Activated CD4-positive, alpha-beta memory T cell treated with anti-CD3 and anti-CD28 coated beads for 36 hours (primary cell): ENCODE measurements around the gene DCAF15. TPM values are rescaled to one million over a fixed set of nuclear protein-coding genes. Genes with fewer than 3 reads are reported as not detected.
"Not testable (repeated sequence)": the region's sequence is repeated elsewhere in the genome, so short reads cannot be mapped to it uniquely, and the experiment has no call there.

ENCODE experiments used
- CTCF ChIA-PET: fragments of 350-600 bp; sonication (Branson Sonifier 250); formaldehyde crosslinking; loops from one replicate; lab custom pipeline; 2021; ENCODE audit warnings: antibody characterized with exemption, inconsistent platforms; lab: Charles Lee
- POLR2A ChIA-PET: fragments of 350-600 bp; sonication (Branson Sonifier 250); formaldehyde crosslinking; loops from one replicate; lab custom pipeline; 2021; ENCODE audit warnings: antibody characterized with exemption; lab: Charles Lee
- DNase-seq: peaks from one replicate; pipeline ENCODE4 v3.0.0-alpha.2; 2020
- H3K27ac Mint-ChIP-seq: one replicate; pipeline ENCODE4 v1.8.0; 2021; ENCODE audit warnings: mixed read lengths
- H3K27me3 Mint-ChIP-seq: one replicate; pipeline ENCODE4 v1.8.0; 2021; ENCODE audit warnings: mixed read lengths
- H3K36me3 Mint-ChIP-seq: one replicate; pipeline ENCODE4 v1.8.0; 2021; ENCODE audit warnings: mixed read lengths
- H3K4me1 Mint-ChIP-seq: one replicate; pipeline ENCODE4 v1.8.0; 2021; ENCODE audit warnings: low read depth, mixed read lengths
- H3K4me3 Mint-ChIP-seq: one replicate; pipeline ENCODE4 v1.8.0; 2021; ENCODE audit warnings: mild to moderate bottlenecking, mixed read lengths
- H3K9me3 Mint-ChIP-seq: one replicate; pipeline ENCODE4 v1.8.0; 2021; ENCODE audit warnings: mixed read lengths
- intact Hi-C: fragments of 100-400 bp; cut with micrococcal nuclease; formaldehyde crosslinking; loops from one replicate; pipeline ENCODE4 v1.15.1; 2023
- total RNA-seq, 2 experiments: library from RNA; stranded (reverse); gene quantifications; one replicate each; pipeline ENCODE4 v1.2.3, GENCODE V29; 2021

The DCAF15 gene
- total RNA-seq, 2 experiments from 2014 or later, result 67.0 to 72.0 TPM

DNA sequence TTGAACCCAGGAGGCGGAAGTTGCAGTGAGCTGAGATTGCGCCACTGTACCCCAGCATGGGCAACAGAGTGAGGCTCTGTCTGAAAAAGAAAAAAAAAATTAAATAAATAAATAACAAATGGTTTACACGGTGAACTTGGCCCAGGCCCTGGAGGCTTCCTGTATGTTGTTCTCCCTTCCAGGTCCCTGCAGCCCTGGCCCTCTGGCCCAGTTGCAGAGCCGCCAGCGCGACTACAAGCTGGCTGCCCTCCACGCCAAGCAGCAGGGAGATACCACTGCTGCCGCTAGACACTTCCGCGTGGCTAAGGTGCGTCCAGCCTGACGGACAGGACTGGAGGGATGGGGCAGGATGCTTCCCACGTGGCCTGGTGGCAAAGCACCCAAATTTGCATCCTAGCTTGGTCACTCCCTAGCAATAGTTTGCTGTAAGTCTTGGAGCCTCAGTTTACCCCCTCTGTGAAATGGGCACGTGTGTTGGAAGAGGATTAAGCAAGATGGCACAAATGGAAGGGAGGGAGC is 34.4 kb upstream of the DCAF15 start:
- Mint-ChIP-seq H3K27ac (no peak overlapping the region), H3K4me3 (no peak overlapping the region), H3K4me1 (no peaks in the 10 kb centered on the region), H3K27me3 (no peaks in the 10 kb centered on the region), H3K9me3 (peaks cover 7% of the 10 kb centered on the region), H3K36me3 (peaks cover 29% of the 10 kb centered on the region)
- ChIA-PET CTCF (interaction anchor here (0.6 to 0.8 kb wide), 2 partner anchors 16 to 554 kb away, joined by 3 read pairs; no protein-coding TSS in a partner anchor), POLR2A (no interaction called here)
- intact Hi-C loops, result no loop called here
- DNase-seq, result no peak

DNA sequence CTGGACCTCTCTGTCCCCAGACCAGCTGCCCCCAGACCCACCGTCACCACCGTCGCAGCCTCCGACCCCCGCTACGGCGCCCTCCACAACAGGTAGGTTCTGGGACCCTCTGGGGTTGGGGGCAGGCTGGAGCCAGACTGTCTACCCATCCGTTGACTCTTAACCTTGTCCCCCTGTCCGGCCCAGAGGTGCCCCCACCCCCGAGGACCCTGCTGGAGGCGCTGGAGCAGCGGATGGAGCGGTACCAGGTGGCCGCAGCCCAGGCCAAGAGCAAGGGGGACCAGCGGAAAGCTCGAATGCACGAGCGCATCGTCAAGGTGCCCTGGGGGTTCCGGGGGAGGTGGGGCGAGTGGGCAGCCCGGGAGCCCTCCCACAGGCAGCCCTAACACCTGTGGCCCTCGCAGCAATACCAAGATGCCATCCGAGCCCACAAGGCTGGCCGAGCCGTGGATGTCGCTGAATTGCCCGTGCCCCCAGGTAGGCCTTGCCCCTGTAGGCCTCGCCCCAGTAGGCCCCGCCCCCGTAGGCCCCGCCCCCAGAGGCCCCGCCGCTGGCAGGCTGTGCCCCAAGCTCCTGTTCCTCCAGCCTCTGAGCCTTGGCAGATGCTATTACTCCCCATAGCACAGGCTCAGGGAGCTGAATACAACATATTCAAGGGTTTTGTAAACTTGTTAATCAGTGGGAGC is 33.4 kb upstream of the DCAF15 start:
- no peak for DNase-seq
- H3K27ac Mint-ChIP-seq, result no peak overlapping the region
- no peaks in the 10 kb centered on the region for H3K27me3 Mint-ChIP-seq
- ChIA-PET POLR2A (no interaction called here), CTCF (interaction anchor here (0.6 to 0.8 kb wide), 3 partner anchors 16 to 553 kb away, joined by 3 read pairs; no protein-coding TSS in a partner anchor)
- H3K9me3 Mint-ChIP-seq, result peaks cover 7% of the 10 kb centered on the region
- H3K4me3 Mint-ChIP-seq, result no peak overlapping the region
- H3K4me1 Mint-ChIP-seq, result no peaks in the 10 kb centered on the region
- intact Hi-C loops, result no loop called here
- H3K36me3 Mint-ChIP-seq, result peaks cover 31% of the 10 kb centered on the region

DNA sequence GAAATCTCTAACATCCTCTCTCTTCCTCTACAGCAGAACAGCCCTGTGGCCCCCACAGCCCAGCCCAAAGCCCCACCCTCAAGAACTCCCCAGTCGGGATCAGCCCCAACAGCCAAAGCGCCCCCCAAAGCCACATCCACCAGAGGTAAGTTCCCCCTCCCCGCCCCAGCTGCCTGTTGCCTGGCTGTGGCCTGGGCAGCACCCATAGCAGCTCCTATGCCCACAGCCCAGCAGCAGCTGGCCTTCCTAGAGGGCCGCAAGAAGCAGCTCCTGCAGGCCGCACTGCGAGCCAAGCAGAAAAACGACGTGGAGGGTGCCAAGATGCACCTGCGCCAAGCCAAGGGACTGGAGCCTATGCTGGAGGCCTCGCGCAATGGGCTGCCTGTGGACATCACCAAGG is 31.8 kb upstream of the DCAF15 start:
- H3K36me3 Mint-ChIP-seq, result peaks cover 34% of the 10 kb centered on the region
- intact Hi-C loops, result no loop called here
- H3K9me3 Mint-ChIP-seq, result peaks cover 7% of the 10 kb centered on the region
- no peak overlapping the region for H3K4me3 Mint-ChIP-seq
- no peaks in the 10 kb centered on the region for H3K27me3 Mint-ChIP-seq
- H3K4me1 Mint-ChIP-seq, result no peaks in the 10 kb centered on the region
- POLR2A ChIA-PET, result interaction anchor here (0.6 kb wide), 1 partner anchor 12 kb away, joined by 5 read pairs; no protein-coding TSS in a partner anchor
- DNase-seq, result no peak
- no peak overlapping the region for H3K27ac Mint-ChIP-seq
- CTCF ChIA-PET, result interaction anchor here (0.6 to 1.7 kb wide), 4 partner anchors 14 to 1155 kb away, joined by 3 to 4 read pairs (median 4); no protein-coding TSS in a partner anchor

DNA sequence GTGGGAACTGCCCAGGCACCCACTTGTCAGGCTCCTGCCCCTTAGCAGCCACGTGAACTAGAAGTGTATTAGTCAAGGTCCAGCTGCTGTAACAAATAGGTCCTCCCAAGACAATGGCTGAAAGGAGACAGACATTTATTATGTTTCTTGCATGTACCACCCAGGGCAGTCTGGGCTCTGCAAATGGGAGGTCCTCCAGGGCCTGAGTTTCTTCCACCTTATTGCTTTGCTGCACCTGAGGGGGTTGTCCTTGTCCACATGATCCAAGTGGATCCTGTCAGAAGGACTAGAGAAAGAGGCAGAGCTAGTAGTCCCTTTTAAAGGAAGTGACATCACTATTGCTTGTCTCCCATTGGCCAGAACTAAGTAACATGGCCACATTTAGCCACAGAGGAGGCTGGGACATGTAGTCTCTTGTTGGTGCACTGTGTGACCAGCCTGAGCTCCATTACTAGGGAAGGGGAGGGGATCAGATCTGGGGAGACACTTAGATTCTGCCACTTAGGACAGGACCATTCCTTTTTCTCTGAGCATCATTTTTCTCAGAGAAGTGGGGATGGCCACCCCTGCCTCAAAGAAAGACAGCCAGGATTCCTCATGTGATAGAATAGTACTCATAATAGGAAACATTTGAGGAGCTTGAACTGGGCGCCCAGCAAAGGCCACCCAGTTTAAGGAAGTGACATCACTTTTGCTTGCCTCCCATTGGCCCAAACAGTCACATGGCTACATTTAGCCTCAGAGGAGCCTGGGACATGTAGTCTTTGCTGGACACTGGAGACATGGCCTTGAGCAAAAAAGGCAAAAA is 31.2 kb upstream of the DCAF15 start:
- POLR2A ChIA-PET, result interaction anchor here (0.6 kb wide), 1 partner anchor 12 kb away, joined by 5 read pairs; no protein-coding TSS in a partner anchor
- Mint-ChIP-seq H3K27me3 (no peaks in the 10 kb centered on the region), H3K4me1 (no peaks in the 10 kb centered on the region), H3K27ac (peak overlapping the region; percentile 51), H3K36me3 (peaks cover 34% of the 10 kb centered on the region), H3K9me3 (peaks cover 7% of the 10 kb centered on the region), H3K4me3 (no peak overlapping the region)
- intact Hi-C loops, result no loop called here
- DNase-seq, result peak; percentile 56
- CTCF ChIA-PET, result interaction anchor here (0.6 to 1.7 kb wide), 5 partner anchors 14 to 1156 kb away, joined by 3 to 4 read pairs (median 3); partner anchors contain the start of gene MISP3

DNA sequence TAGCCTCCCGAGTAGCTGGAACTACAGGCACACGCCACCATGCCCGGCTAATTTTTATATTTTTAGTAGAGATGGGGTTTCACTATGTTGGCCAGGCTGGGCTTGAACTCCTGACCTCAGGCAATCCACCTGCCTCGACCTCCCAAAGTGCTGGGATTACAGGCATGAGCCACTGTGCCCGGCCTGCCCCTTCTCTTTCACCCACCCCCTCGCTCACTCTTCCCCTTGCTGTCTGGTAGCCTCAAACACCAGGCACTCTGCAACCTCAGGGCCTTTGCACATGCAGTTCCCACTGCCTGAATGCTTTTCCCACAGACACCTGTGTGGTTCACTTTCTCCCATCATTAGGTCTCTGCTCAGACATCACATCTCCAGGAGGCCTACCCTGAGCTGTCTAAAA is 30.2 kb upstream of the DCAF15 start:
- intact Hi-C loops, H3K27ac Mint-ChIP-seq, H3K4me1 Mint-ChIP-seq, DNase-seq, H3K4me3 Mint-ChIP-seq, H3K27me3 Mint-ChIP-seq, H3K9me3 Mint-ChIP-seq, POLR2A ChIA-PET: not testable (repeated sequence)
- CTCF ChIA-PET, result interaction anchor here (1.1 to 1.7 kb wide), 3 partner anchors 15 to 151 kb away, joined by 3 to 4 read pairs (median 3); partner anchors contain the start of gene MISP3
- peaks cover 40% of the 10 kb centered on the region for H3K36me3 Mint-ChIP-seq

DNA sequence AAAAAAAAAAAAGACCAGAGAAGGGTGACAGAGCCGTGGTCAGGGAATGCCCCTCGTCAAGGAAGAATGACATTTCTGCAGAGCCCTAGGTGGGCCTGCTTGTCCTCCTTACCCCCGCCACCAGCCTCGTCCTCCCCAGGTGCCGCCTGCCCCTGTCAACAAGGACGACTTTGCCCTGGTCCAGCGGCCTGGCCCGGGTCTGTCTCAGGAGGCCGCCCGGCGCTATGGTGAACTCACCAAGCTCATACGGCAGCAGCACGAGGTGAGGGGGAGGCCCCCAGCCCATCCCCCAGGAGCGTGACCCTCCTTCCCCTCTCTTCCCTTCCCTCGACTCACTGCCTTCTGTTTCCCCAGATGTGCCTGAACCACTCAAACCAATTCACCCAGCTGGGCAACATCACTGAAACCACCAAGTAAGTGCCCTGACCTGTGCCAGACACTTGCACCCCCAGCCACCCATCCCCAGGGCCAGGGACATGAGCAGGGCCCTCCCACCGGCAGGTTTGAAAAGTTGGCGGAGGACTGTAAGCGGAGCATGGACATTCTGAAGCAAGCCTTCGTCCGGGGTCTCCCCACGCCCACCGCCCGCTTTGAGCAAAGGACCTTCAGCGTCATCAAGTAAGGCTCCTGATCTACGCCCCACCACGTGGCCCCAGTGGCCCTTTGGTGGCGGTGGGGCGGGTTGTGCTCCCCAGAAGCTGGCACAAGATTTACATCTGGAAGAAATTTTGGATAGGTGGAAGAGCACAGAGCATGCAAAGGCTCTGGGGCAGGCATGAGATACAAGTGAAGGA is 28.9 kb upstream of the DCAF15 start:
- Mint-ChIP-seq H3K27ac (no peak overlapping the region), H3K36me3 (peaks cover 47% of the 10 kb centered on the region), H3K4me1 (no peaks in the 10 kb centered on the region), H3K9me3 (peaks cover 7% of the 10 kb centered on the region), H3K27me3 (no peaks in the 10 kb centered on the region), H3K4me3 (no peak overlapping the region)
- POLR2A ChIA-PET, result no interaction called here
- intact Hi-C loops, result no loop called here
- no peak for DNase-seq
- CTCF ChIA-PET, result interaction anchor here (1.1 to 1.5 kb wide), 2 partner anchors 125 to 136 kb away, joined by 3 to 4 read pairs; no protein-coding TSS in a partner anchor

DNA sequence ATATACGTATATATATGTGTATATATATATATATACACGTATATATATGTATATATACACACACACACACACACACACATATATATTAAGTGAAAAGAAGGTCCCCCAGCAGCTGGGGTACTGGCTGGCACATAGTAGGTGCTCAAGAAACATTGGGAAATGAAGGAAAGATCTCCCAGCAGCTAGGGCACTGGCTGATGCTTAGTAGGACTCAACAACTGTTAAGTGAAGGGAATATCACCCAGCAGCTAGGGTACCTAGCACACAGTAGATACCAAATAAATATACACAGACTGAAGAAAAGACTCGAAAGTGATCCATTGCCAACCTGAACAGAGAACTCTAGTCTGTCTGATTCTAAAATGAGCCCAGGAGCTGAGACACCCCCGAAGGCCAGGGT is 26.3 kb upstream of the DCAF15 start:
- CTCF ChIA-PET, result interaction anchor here (1.2 kb wide), 1 partner anchor 133 kb away, joined by 3 read pairs; no protein-coding TSS in a partner anchor
- no peak for DNase-seq
- H3K9me3 Mint-ChIP-seq, result peaks cover 2% of the 10 kb centered on the region
- H3K36me3 Mint-ChIP-seq, result peaks cover 39% of the 10 kb centered on the region
- H3K4me3 Mint-ChIP-seq, result no peak overlapping the region
- H3K4me1 Mint-ChIP-seq, result no peaks in the 10 kb centered on the region
- no peaks in the 10 kb centered on the region for H3K27me3 Mint-ChIP-seq
- H3K27ac Mint-ChIP-seq, result no peak overlapping the region
- POLR2A ChIA-PET, result interaction anchor here (0.6 kb wide), 1 partner anchor 10 kb away, joined by 3 read pairs; no protein-coding TSS in a partner anchor
- intact Hi-C loops, result no loop called here

DNA sequence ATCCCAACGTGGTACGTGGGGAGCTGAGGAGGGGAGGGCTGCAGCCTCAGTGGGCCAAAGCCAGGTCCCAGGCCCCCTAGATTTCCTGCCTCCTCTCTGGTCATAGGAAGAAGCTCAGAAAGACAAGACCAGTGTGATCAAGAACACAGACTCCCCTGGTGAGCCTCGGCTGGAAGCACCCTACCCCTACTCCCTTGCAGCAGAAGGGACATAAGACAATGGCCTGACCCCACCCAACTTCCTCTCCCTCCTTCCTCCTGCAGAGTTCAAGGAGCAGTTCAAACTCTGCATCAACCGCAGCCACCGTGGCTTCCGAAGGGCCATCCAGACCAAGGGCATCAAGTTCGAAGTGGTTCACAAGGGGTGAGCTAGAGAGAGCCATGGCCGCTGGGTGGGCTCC is 25.6 kb upstream of the DCAF15 start:
- H3K4me1 Mint-ChIP-seq, result no peaks in the 10 kb centered on the region
- no peaks in the 10 kb centered on the region for H3K9me3 Mint-ChIP-seq
- H3K27ac Mint-ChIP-seq, result no peak overlapping the region
- intact Hi-C loops, result no loop called here
- no peaks in the 10 kb centered on the region for H3K27me3 Mint-ChIP-seq
- ChIA-PET POLR2A (no interaction called here), CTCF (interaction anchor here (1.2 kb wide), 1 partner anchor 132 kb away, joined by 3 read pairs; no protein-coding TSS in a partner anchor)
- no peak for DNase-seq
- no peak overlapping the region for H3K4me3 Mint-ChIP-seq
- peaks cover 32% of the 10 kb centered on the region for H3K36me3 Mint-ChIP-seq

DNA sequence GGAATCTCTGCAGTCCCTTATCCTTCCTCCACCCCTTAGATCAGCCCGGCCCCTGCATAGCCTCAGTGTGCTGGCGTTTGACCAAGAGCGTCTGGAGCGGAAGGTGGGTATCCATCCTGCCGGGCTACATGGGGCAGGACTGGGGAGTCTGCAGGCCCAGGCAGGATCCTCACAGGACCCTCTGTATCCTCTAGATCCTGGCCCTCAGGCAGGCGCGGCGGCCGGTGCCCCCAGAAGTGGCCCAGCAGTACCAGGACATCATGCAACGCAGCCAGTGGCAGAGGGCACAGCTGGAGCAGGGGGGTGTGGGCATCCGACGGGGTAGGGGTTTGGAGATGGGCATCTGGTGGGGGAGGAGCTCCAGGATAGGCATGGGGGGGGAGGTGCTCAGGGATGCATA is 23.0 kb upstream of the DCAF15 start:
- Mint-ChIP-seq H3K27ac (no peak overlapping the region), H3K9me3 (no peaks in the 10 kb centered on the region), H3K36me3 (peaks cover 19% of the 10 kb centered on the region), H3K4me1 (peaks cover under 1% of the 10 kb centered on the region), H3K4me3 (no peak overlapping the region), H3K27me3 (no peaks in the 10 kb centered on the region)
- intact Hi-C loops, result no loop called here
- POLR2A ChIA-PET, result no interaction called here
- CTCF ChIA-PET, result no interaction called here
- DNase-seq, result no peak

DNA sequence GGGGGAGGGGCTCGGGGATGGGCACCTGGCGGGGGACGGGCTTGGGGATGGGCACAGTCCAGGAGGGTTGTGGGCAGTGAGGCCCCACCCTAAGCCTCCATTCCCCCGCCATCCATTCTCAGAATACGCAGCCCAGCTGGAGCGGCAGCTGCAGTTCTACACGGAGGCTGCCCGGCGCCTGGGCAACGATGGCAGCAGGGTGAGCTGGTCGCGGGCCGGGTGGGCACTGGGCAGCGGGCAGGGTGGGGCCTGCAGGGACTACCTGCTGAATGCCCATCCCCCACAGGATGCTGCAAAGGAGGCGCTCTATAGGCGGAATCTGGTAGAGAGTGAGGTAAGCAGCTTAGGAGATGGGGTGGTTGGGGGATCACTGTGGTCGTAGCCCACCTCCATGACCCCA is 22.4 kb upstream of the DCAF15 start:
- CTCF ChIA-PET, result no interaction called here
- intact Hi-C loops, result no loop called here
- POLR2A ChIA-PET, result no interaction called here
- Mint-ChIP-seq H3K4me3 (no peak overlapping the region), H3K4me1 (peaks cover 2% of the 10 kb centered on the region), H3K36me3 (peaks cover 14% of the 10 kb centered on the region), H3K27ac (no peak overlapping the region), H3K9me3 (no peaks in the 10 kb centered on the region), H3K27me3 (peaks cover 6% of the 10 kb centered on the region)
- DNase-seq, result no peak

DNA sequence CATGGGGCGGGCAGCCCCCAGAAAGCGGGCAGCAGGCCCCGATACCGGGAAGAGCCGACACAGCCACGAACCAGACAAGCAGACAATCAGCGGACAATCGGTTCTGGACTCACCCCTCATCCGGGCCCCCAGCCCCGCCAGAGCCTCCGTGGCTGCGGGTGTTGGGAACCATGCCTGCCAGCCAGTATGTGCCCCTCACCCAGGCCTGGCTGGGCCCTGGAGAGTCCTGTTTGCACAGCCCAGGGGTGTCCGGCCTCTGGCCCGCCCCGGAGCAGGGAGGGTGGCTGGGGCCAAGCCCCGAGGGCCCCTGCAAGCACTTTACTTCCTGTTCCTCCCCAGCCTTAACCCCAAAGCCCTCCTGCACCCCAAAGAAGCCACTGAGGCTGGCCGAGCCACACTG is 21.9 kb upstream of the DCAF15 start:
- H3K36me3 Mint-ChIP-seq, result peaks cover 14% of the 10 kb centered on the region
- H3K27ac Mint-ChIP-seq, result no peak overlapping the region
- no peaks in the 10 kb centered on the region for H3K9me3 Mint-ChIP-seq
- intact Hi-C loops, result no loop called here
- no peak overlapping the region for H3K4me3 Mint-ChIP-seq
- CTCF ChIA-PET, result no interaction called here
- POLR2A ChIA-PET, result no interaction called here
- peaks cover 2% of the 10 kb centered on the region for H3K4me1 Mint-ChIP-seq
- no peak for DNase-seq
- H3K27me3 Mint-ChIP-seq, result peaks cover 6% of the 10 kb centered on the region
